Lower leg skin (tissue), 3 donors: ENCODE data around the gene GASK1A.

Experiments
- POLR2A ChIP-seq, 2 donors: fragments of 450-650 bp; IDR thresholded peaks; one replicate each; pipeline ENCODE4 v1.6.1; 2016 to 2017; ENCODE audit warnings: antibody characterized with exemption in 2 of 2, mild to moderate bottlenecking in 1 of 2, moderate library complexity in 1 of 2
- TF ChIP-seq, protein P1 (sequence below), 3 donors: fragments of 450-650 bp; IDR thresholded peaks; one replicate each; pipeline ENCODE4 v1.5.1; 2016; ENCODE audit warnings: antibody characterized with exemption in 3 of 3, mild to moderate bottlenecking in 3 of 3, moderate library complexity in 2 of 3

DNA sequence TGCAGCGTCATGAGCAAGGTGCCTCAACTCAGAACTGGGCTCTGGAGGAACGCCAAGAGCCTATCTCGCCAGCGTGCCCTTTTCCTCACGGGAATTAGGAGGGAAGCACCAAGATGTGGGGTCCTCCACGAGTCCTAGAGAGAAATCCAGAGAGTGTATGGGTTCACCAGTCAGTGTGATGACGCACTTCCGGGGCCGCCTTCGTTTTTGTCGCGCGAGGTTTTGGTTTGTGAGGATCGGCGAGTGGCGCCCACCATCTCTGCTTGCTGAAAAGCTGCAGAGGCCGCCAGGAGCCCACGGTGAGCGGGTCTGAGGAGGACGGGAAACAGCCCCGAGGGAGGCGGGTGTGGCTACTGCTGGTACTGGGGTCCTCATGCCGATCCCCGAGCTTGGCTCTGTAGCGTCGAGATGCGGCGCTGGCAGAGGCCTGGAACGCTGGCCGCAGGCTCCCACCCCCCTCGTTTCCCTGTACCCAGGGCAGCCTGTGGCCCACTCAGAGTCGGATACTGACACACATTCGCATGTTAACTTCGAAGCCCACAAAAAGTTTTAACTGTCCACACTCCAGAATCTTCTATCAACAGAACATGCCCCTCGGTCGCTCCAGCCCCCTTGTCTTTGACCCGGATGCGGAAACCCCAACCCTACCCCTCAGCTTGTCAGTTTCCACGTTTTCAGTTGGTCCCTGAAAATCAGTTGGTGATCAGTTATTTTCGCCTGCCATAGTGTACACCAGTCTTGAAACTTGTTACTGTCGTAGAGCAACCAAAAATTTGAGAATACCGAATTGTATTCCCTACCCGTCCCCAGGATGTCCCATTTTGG, 42.7 kb upstream of the GASK1A start:
- TF ChIP-seq, protein P1, sequence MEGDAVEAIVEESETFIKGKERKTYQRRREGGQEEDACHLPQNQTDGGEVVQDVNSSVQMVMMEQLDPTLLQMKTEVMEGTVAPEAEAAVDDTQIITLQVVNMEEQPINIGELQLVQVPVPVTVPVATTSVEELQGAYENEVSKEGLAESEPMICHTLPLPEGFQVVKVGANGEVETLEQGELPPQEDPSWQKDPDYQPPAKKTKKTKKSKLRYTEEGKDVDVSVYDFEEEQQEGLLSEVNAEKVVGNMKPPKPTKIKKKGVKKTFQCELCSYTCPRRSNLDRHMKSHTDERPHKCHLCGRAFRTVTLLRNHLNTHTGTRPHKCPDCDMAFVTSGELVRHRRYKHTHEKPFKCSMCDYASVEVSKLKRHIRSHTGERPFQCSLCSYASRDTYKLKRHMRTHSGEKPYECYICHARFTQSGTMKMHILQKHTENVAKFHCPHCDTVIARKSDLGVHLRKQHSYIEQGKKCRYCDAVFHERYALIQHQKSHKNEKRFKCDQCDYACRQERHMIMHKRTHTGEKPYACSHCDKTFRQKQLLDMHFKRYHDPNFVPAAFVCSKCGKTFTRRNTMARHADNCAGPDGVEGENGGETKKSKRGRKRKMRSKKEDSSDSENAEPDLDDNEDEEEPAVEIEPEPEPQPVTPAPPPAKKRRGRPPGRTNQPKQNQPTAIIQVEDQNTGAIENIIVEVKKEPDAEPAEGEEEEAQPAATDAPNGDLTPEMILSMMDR (IDR thresholded peaks at IDR 0.05) = no peak
- no peak for TF ChIP-seq POLR2A (IDR thresholded peaks at IDR 0.05)
